Limb (tissue), 2 donors: ENCODE data around the gene PCDH15.
"Not testable (repeated sequence)": the region's sequence is repeated elsewhere in the genome, so short reads cannot be mapped to it uniquely, and the experiment has no call there.

ENCODE experiments used
- DNase-seq, 2 donors: peaks; one replicate each; pipeline ENCODE4 v3.0.0-alpha.2; 2016; ENCODE audit errors: extremely low spot score in 2 of 2

Gene PCDH15

GRCh38 chr10:53990799-53991238 is 810.2 kb downstream of the PCDH15 start:
- DNase-seq, result no peak

GRCh38 chr10:53983431-53983830 is 817.6 kb downstream of the PCDH15 start:
- DNase-seq, result no peak

- DNase-seq, result no peak
Measured at GRCh38 chr10:53980210-53980609, 820.8 kb downstream of the PCDH15 start.

GRCh38 chr10:53978301-53978700 is 822.7 kb downstream of the PCDH15 start:
- no peak for DNase-seq

GRCh38 chr10:53977267-53977666 is 823.8 kb downstream of the PCDH15 start:
- DNase-seq, result no peak

- DNase-seq, result no peak
Measured at GRCh38 chr10:53957401-53957800, 843.6 kb downstream of the PCDH15 start.

GRCh38 chr10:53955091-53955490 is 845.9 kb downstream of the PCDH15 start:
- DNase-seq, result no peak

- DNase-seq, result no peak
Measured at GRCh38 chr10:53952698-53953630, 848.1 kb downstream of the PCDH15 start.

- no peak for DNase-seq
Measured at GRCh38 chr10:53939654-53940053, 861.4 kb downstream of the PCDH15 start.

- DNase-seq, result no peak
Measured at GRCh38 chr10:53930648-53931047, 870.4 kb downstream of the PCDH15 start.

- not testable (repeated sequence) for DNase-seq
Measured at GRCh38 chr10:53924051-53924700, 876.9 kb downstream of the PCDH15 start.

- no peak for DNase-seq
Measured at GRCh38 chr10:53918755-53919154, 882.3 kb downstream of the PCDH15 start.

GRCh38 chr10:53909791-53910190 is 891.2 kb downstream of the PCDH15 start:
- DNase-seq, result no peak

- no peak for DNase-seq
Measured at GRCh38 chr10:53904506-53905241, 896.4 kb downstream of the PCDH15 start.

- DNase-seq, result no peak
Measured at GRCh38 chr10:53903756-53904155, 897.3 kb downstream of the PCDH15 start.

GRCh38 chr10:53899463-53900160 is 901.4 kb downstream of the PCDH15 start:
- no peak for DNase-seq

- no peak for DNase-seq
Measured at GRCh38 chr10:53898532-53898931, 902.5 kb downstream of the PCDH15 start.

GRCh38 chr10:53894145-53894544 is 906.9 kb downstream of the PCDH15 start:
- DNase-seq, result no peak

- DNase-seq, result no peak
Measured at GRCh38 chr10:53893061-53893460, 908.0 kb downstream of the PCDH15 start.

- no peak for DNase-seq
Measured at GRCh38 chr10:53886325-53887300, 914.4 kb downstream of the PCDH15 start.
